Motor neuron (in vitro differentiated cells): ENCODE measurements around the gene STEAP1B. TPM values are rescaled to one million over a fixed set of nuclear protein-coding genes. Genes with fewer than 3 reads are reported as not detected.
"Not testable (repeated sequence)": the region's sequence is repeated elsewhere in the genome, so short reads cannot be mapped to it uniquely, and the experiment has no call there.

Experiments
- ATAC-seq, 8 experiments: fragments of 200-7000 bp; cut with Tn5 transposase; replicated peaks in 6 of 8; 2 replicates each; pipeline ENCODE4 v1.8.0; 2021; ENCODE audit warnings: mild to moderate bottlenecking in 8 of 8, moderate library complexity in 8 of 8
- H3K27ac ChIP-seq, 2 donors: fragments of 250-450 bp; sonication (Bioruptor Pico); 2 replicates each; pipeline ENCODE4 v1.9.0; 2021; ENCODE audit warnings: antibody characterized with exemption in 2 of 2, mild to moderate bottlenecking in 2 of 2, moderate library complexity in 1 of 2
- H3K4me1 ChIP-seq, 2 donors: fragments of 250-450 bp; sonication (Bioruptor Pico); replicated peaks in 1 of 2; 2 replicates each; pipeline ENCODE4 v1.6.1; 2021; ENCODE audit warnings: antibody characterized with exemption in 2 of 2, mild to moderate bottlenecking in 2 of 2, moderate library complexity in 1 of 2
- H3K4me3 ChIP-seq, 5 donors: fragments of 250-450 bp; sonication (Bioruptor Pico); 2 replicates each; pipeline ENCODE4 v1.9.0; 2021; ENCODE audit warnings: antibody characterized with exemption in 5 of 5, mild to moderate bottlenecking in 5 of 5, moderate library complexity in 4 of 5
- WGBS, 10 experiments: fragments of 450-650 bp; shearing (Covaris generic); methylation state at CpG; one replicate each; pipeline ENCODE4 v1.0.0; 2022; 5-methylcytosine and 5-hydroxymethylcytosine counted together
- in situ Hi-C, 9 experiments: fragments of 400-800 bp; cut with MboI; loops; one replicate each; pipeline ENCODE4 v1.15.0; 2021; ENCODE audit warnings: low sequenced_read_pairs in 9 of 9, low pct_unique_long_range_greater_than_20kb in 2 of 9; ENCODE audit not compliant: unreplicated experiment in 9 of 9
- total RNA-seq, 8 experiments: library from RNA; unstranded; fragments of 300-600 nt; gene quantifications; 2 replicates each; pipeline versions ENCODE4 v1.2.3 to v1.2.4, GENCODE V29; 2022

The STEAP1B gene
- total RNA-seq, 8 experiments from 2014 or later: 0.11 to 5.3 (median 2.5) TPM

DNA sequence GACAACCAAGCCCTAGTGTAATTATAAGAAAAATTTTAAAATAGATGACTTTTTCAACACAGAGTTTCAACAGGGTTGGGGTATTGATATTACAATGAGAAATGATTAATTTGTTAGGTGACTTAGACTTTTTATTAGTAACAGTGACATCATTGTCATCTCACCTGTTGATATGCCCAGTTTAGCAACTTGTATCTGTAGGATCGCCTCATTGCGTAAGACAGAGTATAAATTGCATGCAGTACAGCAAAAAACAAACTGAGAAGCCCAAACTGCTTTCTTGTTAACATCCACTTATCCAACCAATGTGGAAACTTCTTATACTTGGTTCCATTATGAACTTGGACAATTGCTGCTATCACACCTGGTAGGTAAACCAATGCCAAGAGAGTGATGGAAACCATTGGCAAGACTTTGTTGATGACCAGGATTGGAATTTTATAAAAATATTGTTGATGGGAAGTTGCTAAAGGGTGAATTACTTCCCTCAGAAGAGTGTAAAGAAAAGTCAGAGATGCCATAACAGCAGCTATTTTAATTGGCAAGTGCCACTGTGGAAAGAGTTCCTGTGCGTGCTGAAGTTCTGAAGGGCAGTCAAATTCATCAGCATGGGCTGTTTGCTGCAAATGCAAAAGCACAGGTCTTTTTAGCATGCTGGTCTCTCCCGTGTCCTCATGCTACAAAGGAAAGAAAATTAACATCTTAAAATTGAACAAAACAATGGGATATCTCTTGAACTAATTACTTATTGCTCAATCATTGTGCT is 6.6 kb downstream of the STEAP1B start:
- H3K4me1 ChIP-seq, H3K27ac ChIP-seq, ATAC-seq, H3K4me3 ChIP-seq: not testable (repeated sequence)
- WGBS, 10 experiments: 93 to 100% (median 93%) methylated on average over 1 to 2 of the region's 4 CpGs; no CpG with 5 or more reads in 5 of the 10 experiments
- in situ Hi-C loops: loop anchor here in 1 of 9 experiments (25.0 kb wide), 1 partner anchor 181 kb away; no protein-coding TSS in a partner anchor

DNA sequence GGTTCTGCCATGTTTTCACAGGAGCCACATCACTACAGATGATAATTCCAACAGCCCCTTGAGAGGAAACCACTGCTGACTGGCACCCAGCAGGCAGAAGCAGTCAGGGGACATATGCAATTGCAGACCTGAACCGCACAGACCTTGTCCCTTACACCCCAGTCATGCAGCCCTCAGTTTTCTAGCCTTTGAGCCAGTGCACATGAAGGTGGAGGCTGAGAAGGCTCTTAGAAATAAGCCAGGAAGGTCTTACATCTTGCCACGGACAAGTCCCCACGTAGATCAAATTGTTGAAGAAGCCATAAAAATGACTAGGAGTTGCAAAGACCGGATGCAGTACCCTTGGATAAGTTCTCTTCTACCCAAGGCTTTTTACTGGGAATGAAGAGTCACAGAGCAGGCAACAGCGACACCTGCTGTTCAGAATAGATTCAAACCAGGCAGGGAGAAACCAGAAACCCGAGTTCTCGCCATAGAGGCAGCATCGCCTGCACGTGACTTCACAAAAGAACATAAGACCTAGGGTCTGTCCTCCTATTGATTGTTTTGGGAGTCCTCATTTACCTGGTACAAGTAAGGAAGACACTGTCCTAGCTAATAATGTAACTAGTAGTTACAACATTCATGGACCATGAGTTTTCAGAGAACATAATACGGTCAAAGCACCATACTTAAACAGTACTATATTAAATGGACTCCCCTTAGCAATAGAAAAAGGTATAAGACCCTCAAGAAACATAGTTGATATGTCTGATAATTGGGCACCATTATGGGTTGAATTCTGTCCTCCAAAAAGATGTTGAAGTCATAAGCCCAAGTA is 11.1 kb downstream of the STEAP1B start:
- Histone ChIP-seq H3K4me3 (no peak overlapping the region), H3K27ac (no peak overlapping the region), H3K4me1 (no peaks in the 10 kb centered on the region)
- WGBS, 10 experiments: 18 to 50% (median 31%) methylated on average over 2 to 10 of the region's 10 CpGs; no CpG with 5 or more reads in 2 of the 10 experiments
- ATAC-seq: peak; percentile 71 to 94 (median 82)
- in situ Hi-C loops: loop anchor here (5.0 to 25.0 kb wide), 4 partner anchors 177 to 384 kb away; no protein-coding TSS in a partner anchor

DNA sequence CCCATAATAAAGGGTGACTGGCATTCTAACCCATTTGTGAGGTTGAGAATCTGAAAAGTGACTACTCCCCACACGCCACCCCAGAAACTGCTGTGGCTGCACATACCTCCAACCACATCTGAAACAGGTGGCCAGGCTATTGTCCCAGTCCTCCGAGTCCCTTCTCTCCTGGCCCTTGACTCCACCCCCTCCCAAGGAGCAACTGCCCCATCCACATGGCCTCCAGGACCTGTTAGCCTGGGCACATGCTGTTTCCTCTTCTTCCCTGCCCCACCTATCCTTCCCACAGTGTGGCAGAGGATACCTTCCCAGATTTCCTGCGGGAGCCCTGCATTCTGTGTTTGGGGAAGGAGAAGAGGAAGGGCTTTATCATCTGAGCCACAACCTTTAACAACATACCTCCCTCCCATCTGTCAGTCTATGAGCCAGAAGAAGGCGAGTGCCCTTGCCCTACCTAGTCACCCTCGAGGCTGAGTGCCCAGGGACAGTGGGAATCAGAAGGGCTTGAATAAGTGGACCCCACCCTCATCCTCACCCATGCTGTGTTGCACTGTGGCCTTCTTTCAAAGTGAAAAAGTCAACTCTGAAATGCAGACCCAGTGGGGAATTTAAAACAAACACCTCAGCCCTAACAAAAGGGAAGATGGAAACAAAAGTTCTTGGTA is 11.9 kb downstream of the STEAP1B start:
- no peak overlapping the region for H3K4me3 ChIP-seq
- 40 to 100% (median 80%) methylated on average over 1 to 3 of the region's 5 CpGs for WGBS, 10 experiments
- no peak overlapping the region for H3K27ac ChIP-seq
- in situ Hi-C loops: loop anchor here (5.0 to 25.0 kb wide), 4 partner anchors 176 to 383 kb away; no protein-coding TSS in a partner anchor
- H3K4me1 ChIP-seq: no peaks in the 10 kb centered on the region
- no peak for ATAC-seq

DNA sequence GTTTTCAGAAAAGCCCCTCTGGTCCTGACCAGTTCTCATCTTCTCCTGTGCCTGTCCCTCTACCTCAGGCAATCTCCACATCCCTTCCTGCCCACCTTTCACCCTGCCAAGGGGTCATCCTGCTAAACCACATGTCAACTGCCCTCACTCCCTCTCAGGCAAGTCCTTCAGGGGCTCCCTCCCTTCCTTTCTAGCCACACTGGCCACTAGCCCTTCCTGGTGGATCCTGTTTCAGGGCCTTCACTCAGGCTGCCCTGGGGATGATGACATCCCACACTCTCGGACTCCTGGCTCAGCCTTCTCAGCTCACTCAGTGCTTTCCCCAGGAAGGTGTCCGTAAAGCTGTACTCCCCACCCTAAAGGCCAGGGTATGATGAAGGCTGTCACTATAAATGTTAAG is 13.4 kb downstream of the STEAP1B start:
- Histone ChIP-seq H3K4me3 (no peak overlapping the region), H3K4me1 (peaks cover 0 to 6% of the 10 kb centered on the region in 2 donors), H3K27ac (no peak overlapping the region)
- 81 to 100% (median 96%) methylated on average over 1 to 2 of the region's 2 CpGs; no CpG with 5 or more reads in 4 of the 10 experiments for WGBS, 10 experiments
- in situ Hi-C loops: loop anchor here (5.0 to 25.0 kb wide), 4 partner anchors 174 to 382 kb away; no protein-coding TSS in a partner anchor
- no peak for ATAC-seq

DNA sequence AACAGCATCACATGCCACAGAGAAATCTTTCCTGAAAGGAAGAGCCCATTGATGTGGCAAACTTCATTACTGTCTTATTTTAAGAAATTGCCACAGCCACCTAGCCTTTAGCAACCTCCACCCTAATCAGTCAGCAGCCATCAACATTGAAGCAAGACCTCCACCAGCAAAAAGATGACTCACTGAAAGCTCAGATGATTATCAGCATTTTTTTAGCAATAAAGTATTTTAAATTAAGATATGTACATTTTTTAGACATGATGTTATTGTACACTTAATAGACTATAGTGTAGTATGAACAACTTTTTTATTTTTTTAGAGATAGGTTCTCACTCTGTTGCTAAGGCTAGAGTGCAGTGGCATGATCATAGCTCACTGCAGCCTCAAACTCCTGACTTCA is 14.8 kb downstream of the STEAP1B start:
- Histone ChIP-seq H3K4me1 (peaks cover 0 to 6% of the 10 kb centered on the region in 2 donors), H3K27ac (no peak overlapping the region), H3K4me3 (no peak overlapping the region)
- in situ Hi-C loops: loop anchor here (5.0 to 25.0 kb wide), 4 partner anchors 173 to 380 kb away; no protein-coding TSS in a partner anchor
- ATAC-seq: no peak

DNA sequence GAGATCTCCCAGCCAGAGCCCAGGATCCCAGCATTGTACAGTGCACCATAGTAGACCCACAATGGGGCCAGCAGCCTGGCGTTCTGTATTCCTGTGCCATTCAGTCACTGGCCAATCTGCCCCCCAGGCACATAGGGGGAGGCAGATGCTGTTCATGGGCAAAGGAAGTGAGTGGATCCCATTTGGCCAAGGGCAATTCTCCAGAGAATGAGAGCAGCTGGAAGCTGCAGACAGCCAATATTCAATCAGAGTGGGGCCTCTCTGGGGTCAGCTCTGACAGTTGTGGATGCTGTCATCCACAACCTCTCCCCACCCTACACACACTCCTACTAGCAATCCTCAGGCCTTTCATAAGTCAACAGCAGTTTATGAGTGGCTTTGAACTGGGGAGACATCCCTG is 17.5 kb downstream of the STEAP1B start:
- peak; percentile 32 to 74 (median 54) for ATAC-seq
- in situ Hi-C loops: loop anchor here in 7 of 9 experiments (10.0 to 25.0 kb wide), 3 partner anchors 170 to 378 kb away; no protein-coding TSS in a partner anchor

DNA sequence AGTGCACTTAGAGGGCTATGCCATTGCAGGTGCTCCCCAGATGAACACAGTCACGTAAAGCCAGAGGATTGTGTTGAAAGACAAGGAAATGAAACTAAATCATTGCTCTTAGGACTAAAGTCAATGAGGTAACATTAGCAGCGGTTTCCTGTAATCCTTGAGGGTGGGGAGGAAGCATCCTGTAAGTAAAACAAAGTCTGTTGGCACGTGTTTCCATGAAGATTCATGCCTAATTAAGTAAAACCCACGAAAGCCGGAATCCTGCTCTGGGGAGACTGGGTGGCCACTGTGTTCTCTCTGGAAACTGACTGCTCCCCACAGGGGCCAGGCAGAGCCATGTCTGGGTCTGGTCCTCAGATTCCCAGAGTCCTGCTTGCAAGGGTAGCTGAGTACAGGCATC is 18.3 kb downstream of the STEAP1B start:
- no peak overlapping the region for H3K4me3 ChIP-seq
- 11 to 100% (median 87%) methylated on average over 1 to 4 of the region's 5 CpGs; no CpG with 5 or more reads in 1 of the 10 experiments for WGBS, 10 experiments
- in situ Hi-C loops: loop anchor here in 7 of 9 experiments (10.0 to 25.0 kb wide), 3 partner anchors 169 to 377 kb away; no protein-coding TSS in a partner anchor
- peaks cover 0 to 6% of the 10 kb centered on the region in 2 donors for H3K4me1 ChIP-seq
- no peak overlapping the region for H3K27ac ChIP-seq
- ATAC-seq: peak in 3 of 8 experiments; percentile 71 to 85 (median 77)

More for the DNA sequence above, 17.5 kb downstream of the STEAP1B start:
- Histone ChIP-seq H3K27ac (peak overlapping the region in 1 of 2 donors; percentile 12), H3K4me1 (peaks cover 0 to 6% of the 10 kb centered on the region in 2 donors), H3K4me3 (no peak overlapping the region)
- WGBS, 10 experiments: 67 to 100% methylated on average over 1 of the region's 1 CpG; no CpG with 5 or more reads in 8 of the 10 experiments

DNA sequence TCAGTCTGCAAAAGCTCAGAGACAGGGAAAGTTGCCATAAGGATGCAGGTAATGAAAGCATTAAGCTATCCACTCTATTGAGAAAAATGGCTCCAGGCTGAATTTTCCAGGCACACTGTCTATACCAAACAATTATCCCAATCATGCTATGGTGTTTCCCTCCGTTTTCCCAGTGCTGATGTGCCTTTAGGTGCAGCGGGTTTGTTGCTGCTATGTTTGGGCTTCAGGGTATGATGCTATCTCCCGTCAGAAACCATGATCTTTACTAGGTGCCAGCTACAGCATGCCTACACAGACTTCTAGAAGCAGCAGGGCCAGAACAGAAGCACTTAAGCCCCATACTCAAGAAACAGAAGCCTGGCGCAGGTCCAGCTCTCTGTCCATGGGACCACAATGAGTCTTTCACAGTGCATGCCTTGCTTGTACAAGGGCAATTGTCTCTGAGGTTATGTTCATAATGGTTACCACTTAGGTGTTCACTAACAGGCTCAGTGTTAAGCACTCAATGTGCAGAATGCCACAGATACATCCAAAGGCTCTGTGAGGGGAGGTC is 19.4 kb downstream of the STEAP1B start:
- 50 to 94% (median 66%) methylated on average over 2 to 3 of the region's 4 CpGs; no CpG with 5 or more reads in 6 of the 10 experiments for WGBS, 10 experiments
- H3K27ac ChIP-seq: no peak overlapping the region
- in situ Hi-C loops: loop anchor here in 7 of 9 experiments (10.0 to 25.0 kb wide), 3 partner anchors 168 to 376 kb away; no protein-coding TSS in a partner anchor
- no peak overlapping the region for H3K4me3 ChIP-seq
- ATAC-seq: no peak
- H3K4me1 ChIP-seq: peaks cover 0 to 6% of the 10 kb centered on the region in 2 donors

DNA sequence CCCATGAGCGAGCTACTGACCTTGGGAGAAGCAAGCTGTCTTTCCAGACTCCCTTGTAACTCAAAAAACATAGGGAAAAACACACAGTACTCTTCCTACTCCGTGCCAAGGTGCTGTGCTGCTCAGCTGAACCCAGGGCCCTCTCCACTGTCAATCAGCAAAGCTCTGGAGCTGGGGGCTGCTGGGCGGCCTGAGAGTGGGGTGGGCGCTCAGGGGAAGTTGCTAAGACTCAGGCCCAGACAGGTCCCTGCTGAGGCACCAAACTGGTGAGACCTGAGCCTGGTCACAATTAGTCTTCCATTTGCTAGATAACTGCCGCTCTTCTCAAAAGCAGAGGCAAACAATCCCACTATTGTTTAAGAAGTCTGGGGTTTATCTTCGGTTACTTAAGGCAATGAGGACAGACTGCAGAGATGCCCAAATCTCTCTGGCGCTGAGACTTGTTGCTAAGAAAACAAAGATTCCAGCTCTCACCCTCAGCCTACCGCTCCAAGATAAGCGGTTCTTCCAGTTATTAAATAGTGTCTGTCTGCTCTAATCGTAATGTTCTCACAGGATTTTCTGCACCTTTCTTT is 22.0 kb downstream of the STEAP1B start:
- no peak for ATAC-seq
- 14 to 94% (median 81%) methylated on average over 1 to 5 of the region's 10 CpGs for WGBS, 10 experiments
- Histone ChIP-seq H3K27ac (no peak overlapping the region), H3K4me3 (no peak overlapping the region), H3K4me1 (peaks cover 0 to 6% of the 10 kb centered on the region in 2 donors)
- in situ Hi-C loops: loop anchor here in 1 of 9 experiments (25.0 kb wide), 1 partner anchor 166 kb away; no protein-coding TSS in a partner anchor

DNA sequence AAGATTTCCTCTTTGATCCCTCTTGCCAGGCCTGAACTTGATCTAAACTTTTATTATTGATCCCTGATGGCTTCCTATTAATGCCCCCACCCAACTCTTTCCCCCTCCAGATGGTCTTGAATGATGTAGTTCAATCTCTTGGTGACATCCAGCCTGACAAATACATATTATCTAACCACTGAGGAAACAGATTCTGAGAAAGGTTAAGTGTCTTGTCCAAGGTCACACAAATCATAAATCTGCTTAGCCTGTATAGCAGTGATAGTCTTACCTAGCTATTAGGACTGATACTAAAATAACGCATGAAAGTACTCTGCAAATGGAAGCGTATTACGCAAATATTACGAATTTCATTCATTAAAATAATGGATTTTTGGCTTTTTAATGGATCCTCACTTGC is 22.7 kb downstream of the STEAP1B start:
- in situ Hi-C loops: loop anchor here in 1 of 9 experiments (25.0 kb wide), 1 partner anchor 165 kb away; no protein-coding TSS in a partner anchor
- Histone ChIP-seq H3K4me1 (peaks cover 0 to under 1% of the 10 kb centered on the region in 2 donors), H3K27ac (no peak overlapping the region), H3K4me3 (no peak overlapping the region)
- no peak for ATAC-seq
- WGBS, 10 experiments: 56 to 95% (median 87%) methylated on average over 3 to 4 of the region's 4 CpGs; no CpG with 5 or more reads in 1 of the 10 experiments

DNA sequence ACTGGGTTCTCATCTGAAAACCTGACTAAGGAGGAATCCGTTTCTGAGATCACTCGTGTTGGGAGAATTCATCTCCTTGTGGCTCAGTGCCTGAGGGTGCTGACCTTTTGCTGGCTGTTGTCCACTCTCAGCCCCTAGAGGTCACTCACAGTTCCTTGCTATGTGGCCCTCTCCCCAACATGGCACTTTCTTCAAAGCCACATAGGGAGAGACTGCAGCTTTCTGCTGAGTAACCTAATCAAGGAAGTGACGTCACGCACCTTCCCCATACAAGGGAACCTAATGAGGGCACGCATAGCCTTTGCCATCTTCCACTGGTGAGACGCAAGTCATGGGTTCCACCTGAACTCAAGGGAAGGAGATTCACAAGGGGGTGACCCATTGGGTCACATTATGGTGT is 23.2 kb downstream of the STEAP1B start:
- WGBS, 10 experiments: 46 to 100% (median 95%) methylated on average over 1 to 4 of the region's 6 CpGs; no CpG with 5 or more reads in 3 of the 10 experiments
- in situ Hi-C loops: loop anchor here in 1 of 9 experiments (25.0 kb wide), 1 partner anchor 165 kb away; no protein-coding TSS in a partner anchor
- ATAC-seq: no peak
- Histone ChIP-seq H3K4me1 (no peaks in the 10 kb centered on the region), H3K27ac (no peak overlapping the region), H3K4me3 (no peak overlapping the region)
